ENCODE measurements around the gene TBXAS1.
"Not testable (repeated sequence)": the region's sequence is repeated elsewhere in the genome, so short reads cannot be mapped to it uniquely, and the experiment has no call there.

DNA sequence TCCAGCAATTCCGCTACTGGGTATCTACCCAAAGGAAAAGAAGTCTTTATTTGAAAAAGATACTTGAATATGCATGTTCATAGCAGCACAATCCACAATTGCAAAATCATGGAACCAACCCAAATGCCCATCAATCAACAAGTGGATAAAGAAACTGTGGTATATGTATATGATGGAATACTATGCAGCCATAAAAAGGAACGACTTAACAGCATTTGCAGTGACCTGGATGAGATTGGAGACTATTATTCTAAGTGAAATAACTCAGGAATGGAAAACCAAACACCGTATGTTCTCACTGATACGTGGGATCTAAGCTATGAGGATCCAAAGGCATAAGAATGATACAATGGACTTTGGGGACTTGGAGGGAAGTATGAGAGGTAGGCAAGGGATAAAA, 8.2 kb downstream of the TBXAS1 start:
- not testable (repeated sequence) for TF ChIP-seq POLR2A (IDR thresholded peaks at IDR 0.05; ENCODE audit: low read depth, low read length); EZH2 (IDR thresholded peaks at IDR 0.05; ENCODE audit: borderline replicate concordance, low read depth, low read length, severe bottlenecking); MYC (IDR thresholded peaks at IDR 0.05; ENCODE audit: low read depth, low read length); POLR2AphosphoS5 (IDR thresholded peaks at IDR 0.05; ENCODE audit: insufficient read depth, low read depth, low read length); GATA2 (IDR thresholded peaks at IDR 0.05; ENCODE audit: insufficient read depth, insufficient read length, low read depth, low read length); FOS (IDR thresholded peaks at IDR 0.05; ENCODE audit: borderline replicate concordance, insufficient read depth, low read length)
- TF ChIP-seq, protein P1, sequence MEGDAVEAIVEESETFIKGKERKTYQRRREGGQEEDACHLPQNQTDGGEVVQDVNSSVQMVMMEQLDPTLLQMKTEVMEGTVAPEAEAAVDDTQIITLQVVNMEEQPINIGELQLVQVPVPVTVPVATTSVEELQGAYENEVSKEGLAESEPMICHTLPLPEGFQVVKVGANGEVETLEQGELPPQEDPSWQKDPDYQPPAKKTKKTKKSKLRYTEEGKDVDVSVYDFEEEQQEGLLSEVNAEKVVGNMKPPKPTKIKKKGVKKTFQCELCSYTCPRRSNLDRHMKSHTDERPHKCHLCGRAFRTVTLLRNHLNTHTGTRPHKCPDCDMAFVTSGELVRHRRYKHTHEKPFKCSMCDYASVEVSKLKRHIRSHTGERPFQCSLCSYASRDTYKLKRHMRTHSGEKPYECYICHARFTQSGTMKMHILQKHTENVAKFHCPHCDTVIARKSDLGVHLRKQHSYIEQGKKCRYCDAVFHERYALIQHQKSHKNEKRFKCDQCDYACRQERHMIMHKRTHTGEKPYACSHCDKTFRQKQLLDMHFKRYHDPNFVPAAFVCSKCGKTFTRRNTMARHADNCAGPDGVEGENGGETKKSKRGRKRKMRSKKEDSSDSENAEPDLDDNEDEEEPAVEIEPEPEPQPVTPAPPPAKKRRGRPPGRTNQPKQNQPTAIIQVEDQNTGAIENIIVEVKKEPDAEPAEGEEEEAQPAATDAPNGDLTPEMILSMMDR (IDR thresholded peaks at IDR 0.05; ENCODE audit: extremely low read depth in 1 of 2, insufficient read depth in 1 of 2, low read depth in 1 of 2, low read length in 2 of 2): not testable (repeated sequence)
- TF ChIP-seq, protein P2, sequence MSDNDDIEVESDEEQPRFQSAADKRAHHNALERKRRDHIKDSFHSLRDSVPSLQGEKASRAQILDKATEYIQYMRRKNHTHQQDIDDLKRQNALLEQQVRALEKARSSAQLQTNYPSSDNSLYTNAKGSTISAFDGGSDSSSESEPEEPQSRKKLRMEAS (IDR thresholded peaks at IDR 0.05; ENCODE audit: insufficient read depth, insufficient read length): not testable (repeated sequence)
